ENCODE data around the gene SULF2. TPM values are rescaled to one million over a fixed set of nuclear protein-coding genes. Genes with fewer than 3 reads are reported as not detected.

Gene SULF2
- total RNA-seq, 1 donor from 2014 or later, result 32.9 TPM

GRCh38 chr20:47674686-47675085, 110.6 kb downstream of the SULF2 start:
- Histone ChIP-seq H3K4me3 (ENCODE audit: low read length in 3 of 3) (no peak overlapping the region), H3K9me3 (ENCODE audit: control insufficient read depth in 3 of 3, low read length in 3 of 3) (no peaks in the 10 kb centered on the region), H3K9ac (ENCODE audit: low read depth in 1 of 3, low read length in 3 of 3) (no peak overlapping the region), H3K27me3 (ENCODE audit: control insufficient read depth in 3 of 3, insufficient read depth in 3 of 3, low read length in 3 of 3) (no peaks in the 10 kb centered on the region), H3K27ac (ENCODE audit: low read depth, low read length) (no peak overlapping the region), H3K4me1 (ENCODE audit: control insufficient read depth in 3 of 3, insufficient read depth in 3 of 3, low read length in 3 of 3) (no peaks in the 10 kb centered on the region), H3K36me3 (ENCODE audit: control insufficient read depth in 3 of 3, insufficient read depth in 3 of 3, low read length in 3 of 3) (peaks cover 2 to 9% (median 3%) of the 10 kb centered on the region in 3 donors)

GRCh38 chr20:47674145-47674544, 111.1 kb downstream of the SULF2 start:
- H3K9ac ChIP-seq (ENCODE audit: low read depth in 1 of 3, low read length in 3 of 3), result no peak overlapping the region
- H3K4me3 ChIP-seq (ENCODE audit: low read length in 3 of 3), result no peak overlapping the region
- peaks cover 2 to 9% (median 3%) of the 10 kb centered on the region in 3 donors for H3K36me3 ChIP-seq (ENCODE audit: control insufficient read depth in 3 of 3, insufficient read depth in 3 of 3, low read length in 3 of 3)

GRCh38 chr20:47673671-47673955, 111.7 kb downstream of the SULF2 start:
- Histone ChIP-seq H3K36me3 (ENCODE audit: control insufficient read depth in 3 of 3, insufficient read depth in 3 of 3, low read length in 3 of 3) (peaks cover 2 to 13% (median 3%) of the 10 kb centered on the region in 3 donors), H3K9me3 (ENCODE audit: control insufficient read depth in 3 of 3, low read length in 3 of 3) (no peaks in the 10 kb centered on the region), H3K9ac (ENCODE audit: low read depth in 1 of 3, low read length in 3 of 3) (no peak overlapping the region), H3K4me3 (ENCODE audit: low read length in 3 of 3) (no peak overlapping the region), H3K4me1 (ENCODE audit: control insufficient read depth in 3 of 3, insufficient read depth in 3 of 3, low read length in 3 of 3) (no peaks in the 10 kb centered on the region), H3K27me3 (ENCODE audit: control insufficient read depth in 3 of 3, insufficient read depth in 3 of 3, low read length in 3 of 3) (no peaks in the 10 kb centered on the region), H3K27ac (ENCODE audit: low read depth, low read length) (no peak overlapping the region)

More at GRCh38 chr20:47674145-47674544, 111.1 kb downstream of the SULF2 start:
- Histone ChIP-seq H3K27me3 (ENCODE audit: control insufficient read depth in 3 of 3, insufficient read depth in 3 of 3, low read length in 3 of 3) (no peaks in the 10 kb centered on the region), H3K4me1 (ENCODE audit: control insufficient read depth in 3 of 3, insufficient read depth in 3 of 3, low read length in 3 of 3) (no peaks in the 10 kb centered on the region), H3K27ac (ENCODE audit: low read depth, low read length) (no peak overlapping the region), H3K9me3 (ENCODE audit: control insufficient read depth in 3 of 3, low read length in 3 of 3) (no peaks in the 10 kb centered on the region)

GRCh38 chr20:47672886-47673670, 112.2 kb downstream of the SULF2 start:
- H3K4me1 ChIP-seq (ENCODE audit: control insufficient read depth in 3 of 3, insufficient read depth in 3 of 3, low read length in 3 of 3), result no peaks in the 10 kb centered on the region
- H3K9me3 ChIP-seq (ENCODE audit: control insufficient read depth in 3 of 3, low read length in 3 of 3), result no peaks in the 10 kb centered on the region
- H3K4me3 ChIP-seq (ENCODE audit: low read length in 3 of 3), result no peak overlapping the region
- H3K9ac ChIP-seq (ENCODE audit: low read depth in 1 of 3, low read length in 3 of 3), result no peak overlapping the region
- H3K27me3 ChIP-seq (ENCODE audit: control insufficient read depth in 3 of 3, insufficient read depth in 3 of 3, low read length in 3 of 3), result no peaks in the 10 kb centered on the region
- no peak overlapping the region for H3K27ac ChIP-seq (ENCODE audit: low read depth, low read length)
- H3K36me3 ChIP-seq (ENCODE audit: control insufficient read depth in 3 of 3, insufficient read depth in 3 of 3, low read length in 3 of 3), result peaks cover 0 to 14% (median 3%) of the 10 kb centered on the region in 3 donors

- no peaks in the 10 kb centered on the region for H3K27me3 ChIP-seq (ENCODE audit: control insufficient read depth in 3 of 3, insufficient read depth in 3 of 3, low read length in 3 of 3)
- no peaks in the 10 kb centered on the region for H3K4me1 ChIP-seq (ENCODE audit: control insufficient read depth in 3 of 3, insufficient read depth in 3 of 3, low read length in 3 of 3)
Measured at GRCh38 chr20:47672166-47672565, 113.1 kb downstream of the SULF2 start.

GRCh38 chr20:47670913-47671312, 114.4 kb downstream of the SULF2 start:
- no peak overlapping the region for H3K4me3 ChIP-seq (ENCODE audit: low read length in 3 of 3)
- no peak overlapping the region for H3K9ac ChIP-seq (ENCODE audit: low read depth in 1 of 3, low read length in 3 of 3)
- H3K9me3 ChIP-seq (ENCODE audit: control insufficient read depth in 3 of 3, low read length in 3 of 3), result no peaks in the 10 kb centered on the region
- H3K27ac ChIP-seq (ENCODE audit: low read depth, low read length), result no peak overlapping the region
- H3K36me3 ChIP-seq (ENCODE audit: control insufficient read depth in 3 of 3, insufficient read depth in 3 of 3, low read length in 3 of 3), result peaks cover 0 to 11% (median 3%) of the 10 kb centered on the region in 3 donors
- no peaks in the 10 kb centered on the region for H3K27me3 ChIP-seq (ENCODE audit: control insufficient read depth in 3 of 3, insufficient read depth in 3 of 3, low read length in 3 of 3)
- H3K4me1 ChIP-seq (ENCODE audit: control insufficient read depth in 3 of 3, insufficient read depth in 3 of 3, low read length in 3 of 3), result no peaks in the 10 kb centered on the region

More at GRCh38 chr20:47672166-47672565, 113.1 kb downstream of the SULF2 start:
- H3K36me3 ChIP-seq (ENCODE audit: control insufficient read depth in 3 of 3, insufficient read depth in 3 of 3, low read length in 3 of 3), result peaks cover 0 to 14% (median 3%) of the 10 kb centered on the region in 3 donors
- H3K4me3 ChIP-seq (ENCODE audit: low read length in 3 of 3), result no peak overlapping the region
- H3K27ac ChIP-seq (ENCODE audit: low read depth, low read length), result no peak overlapping the region
- H3K9me3 ChIP-seq (ENCODE audit: control insufficient read depth in 3 of 3, low read length in 3 of 3), result no peaks in the 10 kb centered on the region
- H3K9ac ChIP-seq (ENCODE audit: low read depth in 1 of 3, low read length in 3 of 3), result no peak overlapping the region

GRCh38 chr20:47669927-47670890, 115.1 kb downstream of the SULF2 start:
- no peak overlapping the region for H3K27ac ChIP-seq (ENCODE audit: low read depth, low read length)
- H3K36me3 ChIP-seq (ENCODE audit: control insufficient read depth in 3 of 3, insufficient read depth in 3 of 3, low read length in 3 of 3), result peaks cover 0 to 13% (median 3%) of the 10 kb centered on the region in 3 donors
- H3K9me3 ChIP-seq (ENCODE audit: control insufficient read depth in 3 of 3, low read length in 3 of 3), result no peaks in the 10 kb centered on the region

GRCh38 chr20:47669489-47669888, 115.8 kb downstream of the SULF2 start:
- no peaks in the 10 kb centered on the region for H3K27me3 ChIP-seq (ENCODE audit: control insufficient read depth in 3 of 3, insufficient read depth in 3 of 3, low read length in 3 of 3)
- H3K4me1 ChIP-seq (ENCODE audit: control insufficient read depth in 3 of 3, insufficient read depth in 3 of 3, low read length in 3 of 3), result no peaks in the 10 kb centered on the region
- H3K27ac ChIP-seq (ENCODE audit: low read depth, low read length), result no peak overlapping the region
- H3K4me3 ChIP-seq (ENCODE audit: low read length in 3 of 3), result no peak overlapping the region
- no peaks in the 10 kb centered on the region for H3K9me3 ChIP-seq (ENCODE audit: control insufficient read depth in 3 of 3, low read length in 3 of 3)
- H3K9ac ChIP-seq (ENCODE audit: low read depth in 1 of 3, low read length in 3 of 3), result no peak overlapping the region
- peaks cover 0 to 10% (median 3%) of the 10 kb centered on the region in 3 donors for H3K36me3 ChIP-seq (ENCODE audit: control insufficient read depth in 3 of 3, insufficient read depth in 3 of 3, low read length in 3 of 3)

More at GRCh38 chr20:47669927-47670890, 115.1 kb downstream of the SULF2 start:
- Histone ChIP-seq H3K4me1 (ENCODE audit: control insufficient read depth in 3 of 3, insufficient read depth in 3 of 3, low read length in 3 of 3) (no peaks in the 10 kb centered on the region), H3K4me3 (ENCODE audit: low read length in 3 of 3) (no peak overlapping the region), H3K27me3 (ENCODE audit: control insufficient read depth in 3 of 3, insufficient read depth in 3 of 3, low read length in 3 of 3) (no peaks in the 10 kb centered on the region), H3K9ac (ENCODE audit: low read depth in 1 of 3, low read length in 3 of 3) (no peak overlapping the region)

- no peaks in the 10 kb centered on the region for H3K9me3 ChIP-seq (ENCODE audit: control insufficient read depth in 3 of 3, low read length in 3 of 3)
- no peak overlapping the region for H3K27ac ChIP-seq (ENCODE audit: low read depth, low read length)
- no peaks in the 10 kb centered on the region for H3K4me1 ChIP-seq (ENCODE audit: control insufficient read depth in 3 of 3, insufficient read depth in 3 of 3, low read length in 3 of 3)
- peaks cover 0 to 10% (median 3%) of the 10 kb centered on the region in 3 donors for H3K36me3 ChIP-seq (ENCODE audit: control insufficient read depth in 3 of 3, insufficient read depth in 3 of 3, low read length in 3 of 3)
- no peaks in the 10 kb centered on the region for H3K27me3 ChIP-seq (ENCODE audit: control insufficient read depth in 3 of 3, insufficient read depth in 3 of 3, low read length in 3 of 3)
- H3K4me3 ChIP-seq (ENCODE audit: low read length in 3 of 3), result no peak overlapping the region
- no peak overlapping the region for H3K9ac ChIP-seq (ENCODE audit: low read depth in 1 of 3, low read length in 3 of 3)
Measured at GRCh38 chr20:47669152-47669425, 116.2 kb downstream of the SULF2 start.

All from skeletal muscle tissue (tissue), 4 donors.